ENCODE measurements around the gene PEAR1. TPM values are rescaled to one million over a fixed set of nuclear protein-coding genes. Genes with fewer than 3 reads are reported as not detected.

PEAR1 gene
- total RNA-seq, 4 donors from 2014 or later = 4.9 to 17.3 (median 7.0) TPM

Small RNAs within 50 kb of the gene (small RNA-seq; reads per million reads assigned to genes)
- 0 to 0.06 reads per million in 2 donors for gene MIR765

Other genes starting within 250 kb of the PEAR1 start
- gene NES, start 216.3 kb upstream of the PEAR1 start, total RNA-seq = 10 to 100 TPM in 1 of 4 donors, 1 to 10 TPM in 3; 2.8 to 25.6 (median 3.1) TPM
- 1 to 10 TPM in 2 of 4 donors, not detected in 2; 3.6 to 5.0 TPM for gene CRABP2, start 188.1 kb upstream of the PEAR1 start, total RNA-seq
- gene METTL25B, start 165.2 kb upstream of the PEAR1 start, total RNA-seq = 10 to 100 TPM; 33.8 to 95.2 (median 64.9) TPM
- gene ISG20L2, start 165.0 kb upstream of the PEAR1 start, total RNA-seq = 10 to 100 TPM; 22.4 to 47.2 (median 27.9) TPM
- gene MRPL24, start 152.6 kb upstream of the PEAR1 start, total RNA-seq = 10 to 100 TPM; 15.7 to 35.8 (median 22.0) TPM
- gene HDGF, start 142.0 kb upstream of the PEAR1 start, total RNA-seq = 100 to 1,000 TPM; 234 to 309 (median 281) TPM
- gene PRCC, start 126.2 kb upstream of the PEAR1 start, total RNA-seq = 100 to 1,000 TPM in 1 of 4 donors, 10 to 100 TPM in 3; 43.3 to 114 (median 46.3) TPM
- 10 to 100 TPM in 1 of 4 donors, 1 to 10 TPM in 2, not detected in 1; 2.7 to 13.5 (median 6.5) TPM for gene SH2D2A, start 76.9 kb upstream of the PEAR1 start, total RNA-seq
- not detected for gene INSRR, start 34.6 kb upstream of the PEAR1 start, total RNA-seq
- gene NTRK1, start 32.9 kb upstream of the PEAR1 start, total RNA-seq = under 1 TPM in 1 of 4 donors, not detected in 3; 0.57 TPM
- gene LRRC71, start 26.9 kb downstream of the PEAR1 start, total RNA-seq = not detected
- 100 to 1,000 TPM in 2 of 4 donors, 10 to 100 TPM in 2; 56.7 to 127 (median 89.9) TPM for gene ARHGEF11, start 152.0 kb downstream of the PEAR1 start, total RNA-seq
- gene ETV3L, start 206.1 kb downstream of the PEAR1 start, total RNA-seq = not detected
- gene ETV3, start 244.7 kb downstream of the PEAR1 start, total RNA-seq = 10 to 100 TPM; 10.7 to 25.8 (median 20.2) TPM

Measured in Peyer's patch (tissue), 4 donors.